OCI-LY1 (cell line): Measurements from ENCODE around the gene BAAT.

Experiments
- H2AFZ ChIP-seq: fragments of 200-600 bp; sonication (generic), shearing (Covaris generic); 2 replicates; pipeline ENCODE4 v1.6.0; 2014; ENCODE audit warnings: antibody characterized with exemption, mild to moderate bottlenecking, low read length
- H3F3A ChIP-seq: fragments of 200-600 bp; sonication (generic), shearing (Covaris generic); 2 replicates; pipeline ENCODE4 v1.6.0; 2014; ENCODE audit warnings: mild to moderate bottlenecking, antibody characterized with exemption, low read length, moderate library complexity; ENCODE audit not compliant: insufficient read depth
- H3K27ac ChIP-seq: fragments of 200-600 bp; sonication (generic); 2 replicates; pipeline ENCODE4 v1.5.1; 2014; ENCODE audit warnings: low read length, mixed run types, mild to moderate bottlenecking, low read depth; ENCODE audit not compliant: poor library complexity, severe bottlenecking
- H3K27me3 ChIP-seq: fragments of 200-600 bp; sonication (generic); 2 replicates; pipeline ENCODE4 v1.6.0; 2014; ENCODE audit warnings: antibody characterized with exemption, mild to moderate bottlenecking, low read length, moderate library complexity; ENCODE audit not compliant: insufficient read depth
- H3K36me3 ChIP-seq: fragments of 200-600 bp; sonication (generic); 2 replicates; pipeline ENCODE4 v1.6.1; 2014; ENCODE audit warnings: mild to moderate bottlenecking, antibody characterized with exemption, low read length, moderate library complexity, mixed read lengths; ENCODE audit not compliant: insufficient read depth
- H3K4me1 ChIP-seq: fragments of 200-600 bp; sonication (generic); 2 replicates; pipeline ENCODE4 v1.5.1; 2014; ENCODE audit warnings: mild to moderate bottlenecking, low read length, moderate library complexity; ENCODE audit not compliant: insufficient read depth, severe bottlenecking
- H3K4me2 ChIP-seq: fragments of 200-600 bp; sonication (generic), shearing (Covaris generic); 2 replicates; pipeline ENCODE4 v1.6.1; 2014; ENCODE audit warnings: low read length
- H3K4me3 ChIP-seq: fragments of 200-600 bp; sonication (generic); 2 replicates; pipeline ENCODE4 v1.5.1; 2014; ENCODE audit warnings: low read length, low read depth, mild to moderate bottlenecking, mixed read lengths; ENCODE audit not compliant: poor library complexity, severe bottlenecking
- H3K79me2 ChIP-seq: fragments of 200-600 bp; shearing (Covaris generic); 2 replicates; pipeline ENCODE4 v1.6.1; 2016; ENCODE audit warnings: mixed run types, low read length, mixed read lengths; ENCODE audit not compliant: insufficient read depth
- H3K9ac ChIP-seq: fragments of 200-600 bp; sonication (generic), shearing (Covaris generic); 2 replicates; pipeline ENCODE4 v1.6.1; 2014; ENCODE audit warnings: mild to moderate bottlenecking, low read length, mixed read lengths
- H3K9me2 ChIP-seq: fragments of 200-600 bp; sonication (generic), shearing (Covaris generic); 2 replicates; pipeline ENCODE4 v1.6.1; 2014; ENCODE audit warnings: low read depth, mild to moderate bottlenecking, low read length, mixed read lengths
- H3K9me3 ChIP-seq: fragments of 200-600 bp; shearing (Covaris generic); 2 replicates; pipeline ENCODE4 v1.6.1; 2014; ENCODE audit warnings: low read length, mixed read lengths
- H4K20me1 ChIP-seq: fragments of 200-600 bp; sonication (generic), shearing (Covaris generic); 2 replicates; pipeline ENCODE4 v1.6.0; 2016; ENCODE audit warnings: mild to moderate bottlenecking, low read length; ENCODE audit not compliant: insufficient read depth
- CTCF ChIP-seq: fragments of 200-600 bp; sonication (generic), shearing (Covaris generic); IDR thresholded peaks from 2 replicates; pipeline ENCODE4 v1.5.1; 2017; ENCODE audit warnings: mild to moderate bottlenecking, antibody characterized with exemption, low read length, moderate library complexity, mixed read lengths
- EZH2 ChIP-seq: fragments of 200-600 bp; sonication (generic), shearing (Covaris generic); IDR thresholded peaks from 2 replicates; pipeline ENCODE4 v1.8.0; 2017; ENCODE audit warnings: borderline replicate concordance, mixed run types, mild to moderate bottlenecking, antibody characterized with exemption, low read length, moderate library complexity, mixed read lengths

BAAT gene

DNA sequence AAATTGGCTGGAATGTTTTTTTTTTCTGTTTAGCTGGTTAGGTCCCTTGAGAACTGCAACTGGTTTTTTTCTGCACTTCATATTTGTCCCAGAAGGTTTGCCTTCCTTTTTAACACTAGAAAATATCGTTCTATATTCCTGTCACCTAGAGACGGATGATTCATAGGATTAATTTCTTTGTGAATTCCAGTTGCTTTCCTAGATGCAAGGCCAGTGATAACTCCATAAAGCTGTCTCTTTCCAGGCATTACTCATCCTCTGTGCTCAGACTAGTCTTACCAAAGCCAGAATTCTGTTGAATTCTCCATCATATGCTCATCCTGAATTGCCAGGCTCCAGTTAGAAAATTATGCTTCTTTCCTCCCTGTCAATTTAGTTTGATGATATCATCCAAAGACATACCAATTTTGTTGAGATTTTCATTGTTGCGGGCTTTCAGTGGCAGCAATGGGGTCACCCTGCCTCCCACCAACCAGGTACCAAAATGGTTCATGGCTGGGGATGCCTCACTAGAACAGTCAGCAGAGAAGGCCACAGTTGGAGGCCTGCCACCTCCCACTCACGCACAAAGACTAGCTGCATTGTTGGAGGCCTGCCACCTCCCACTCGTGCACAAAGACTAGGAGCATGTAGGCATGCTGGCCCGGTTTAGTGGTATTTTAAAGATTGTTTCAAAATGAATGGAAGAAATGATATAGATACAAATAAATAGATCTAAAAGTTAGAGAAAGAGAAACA, 8.5 kb downstream of the BAAT start:
- no peak for TF ChIP-seq EZH2
- TF ChIP-seq CTCF, result no peak
- Histone ChIP-seq H3F3A (no peaks in the 10 kb centered on the region), H4K20me1 (no peaks in the 10 kb centered on the region), H3K9me3 (no peaks in the 10 kb centered on the region), H3K27me3 (no peaks in the 10 kb centered on the region), H3K9me2 (no peaks in the 10 kb centered on the region), H3K4me2 (no peak overlapping the region), H3K9ac (no peak overlapping the region), H2AFZ (no peak overlapping the region), H3K79me2 (no peaks in the 10 kb centered on the region), H3K4me1 (no peaks in the 10 kb centered on the region), H3K27ac (no peak overlapping the region), H3K4me3 (no peak overlapping the region), H3K36me3 (no peaks in the 10 kb centered on the region)

GRCh38 chr9:101375546-101375945, 9.3 kb downstream of the BAAT start:
- Histone ChIP-seq H3K9me3 (no peaks in the 10 kb centered on the region), H3K9me2 (no peaks in the 10 kb centered on the region), H3K27ac (no peak overlapping the region), H3K9ac (no peak overlapping the region), H3F3A (no peaks in the 10 kb centered on the region), H3K27me3 (no peaks in the 10 kb centered on the region), H3K4me1 (no peaks in the 10 kb centered on the region), H4K20me1 (no peaks in the 10 kb centered on the region), H3K4me2 (no peak overlapping the region), H3K4me3 (no peak overlapping the region), H3K36me3 (no peaks in the 10 kb centered on the region), H2AFZ (no peak overlapping the region), H3K79me2 (no peaks in the 10 kb centered on the region)
- TF ChIP-seq CTCF, result no peak
- TF ChIP-seq EZH2, result no peak

GRCh38 chr9:101372327-101373118, 12.3 kb downstream of the BAAT start:
- H3K27ac ChIP-seq, result no peak overlapping the region

More at GRCh38 chr9:101372327-101373118, 12.3 kb downstream of the BAAT start:
- no peaks in the 10 kb centered on the region for H3K9me3 ChIP-seq
- no peaks in the 10 kb centered on the region for H3K4me1 ChIP-seq
- H2AFZ ChIP-seq, result no peak overlapping the region
- no peaks in the 10 kb centered on the region for H3F3A ChIP-seq
- H4K20me1 ChIP-seq, result no peaks in the 10 kb centered on the region
- TF ChIP-seq CTCF (no peak), EZH2 (no peak)
- no peak overlapping the region for H3K4me3 ChIP-seq
- H3K9ac ChIP-seq, result no peak overlapping the region
- H3K36me3 ChIP-seq, result no peaks in the 10 kb centered on the region
- H3K9me2 ChIP-seq, result no peaks in the 10 kb centered on the region
- no peaks in the 10 kb centered on the region for H3K79me2 ChIP-seq
- no peaks in the 10 kb centered on the region for H3K27me3 ChIP-seq
- no peak overlapping the region for H3K4me2 ChIP-seq
